Transverse colon (tissue), 4 donors: ENCODE measurements around the gene ANAPC10. TPM values are rescaled to one million over a fixed set of nuclear protein-coding genes. Genes with fewer than 3 reads are reported as not detected.

Experiments
- DNase-seq: peaks from one replicate; pipeline ENCODE4 v3.0.0-alpha.2; 2019
- H3K27ac ChIP-seq, 4 donors: fragments of 200-600 bp; sonication (generic); 2 replicates each; pipeline ENCODE4 v1.5.1; 2016 to 2018; ENCODE audit warnings: inconsistent platforms in 4 of 4
- H3K27me3 ChIP-seq: fragments of 200-600 bp; sonication (generic); 2 replicates; pipeline ENCODE4 v1.5.1; 2017; ENCODE audit warnings: inconsistent platforms
- H3K36me3 ChIP-seq, 4 donors: fragments of 200-600 bp; sonication (generic); 2 replicates each; pipeline ENCODE4 v1.5.1; 2017 to 2019; ENCODE audit warnings: inconsistent platforms in 4 of 4
- H3K4me1 ChIP-seq, 4 donors: fragments of 200-600 bp; sonication (generic); 2 replicates each; pipeline ENCODE4 v1.5.1; 2017 to 2020; ENCODE audit warnings: inconsistent platforms in 4 of 4
- H3K4me3 ChIP-seq, 4 donors: fragments of 200-600 bp; sonication (generic); 1 replicate in 1 of 4; 2 replicates in 3 of 4; pipeline versions ENCODE4 v1.5.1 to v1.6.1; 2017 to 2019; ENCODE audit warnings: inconsistent platforms in 4 of 4
- H3K9me3 ChIP-seq, 2 donors: fragments of 200-600 bp; sonication (generic); 2 replicates each; pipeline ENCODE4 v1.5.1; 2017 to 2019; ENCODE audit warnings: inconsistent platforms in 2 of 2
- CTCF ChIP-seq, 5 experiments: fragments of 200-600 bp in 3 of 5; fragments of 450-650 bp in 2 of 5; sonication (generic) in 3 of 5; IDR thresholded peaks; 1 replicate in 2 of 5; 2 replicates in 3 of 5; pipeline ENCODE4 v1.5.1; 2016 to 2017; ENCODE audit warnings: antibody characterized with exemption in 5 of 5, inconsistent platforms in 3 of 5, mild to moderate bottlenecking in 2 of 5, moderate library complexity in 1 of 5
- EP300 ChIP-seq: sonication (generic); formaldehyde crosslinking; IDR thresholded peaks from one replicate; pipeline ENCODE4 v1.6.1; 2017; ENCODE audit warnings: antibody characterized with exemption, low read depth
- POLR2A ChIP-seq: fragments of 450-650 bp; IDR thresholded peaks from one replicate; pipeline ENCODE4 v1.6.1; 2016; ENCODE audit warnings: antibody characterized with exemption, mild to moderate bottlenecking, moderate library complexity
- POLR2AphosphoS5 ChIP-seq, 3 donors: sonication (generic); formaldehyde crosslinking; IDR thresholded peaks; one replicate each; pipeline ENCODE4 v1.6.1; 2016; ENCODE audit warnings: antibody characterized with exemption in 3 of 3
- WGBS, 2 donors: methylation state at CpG; one replicate each; pipeline ENCODE4 v1.1.5; 2018; ENCODE audit warnings: low coverage in 1 of 2; 5-methylcytosine and 5-hydroxymethylcytosine counted together
- in situ Hi-C, 4 donors: fragments of 200-750 bp; cut with MboI; loops; one replicate each; pipeline versions ENCODE4 v1.15.0 to v1.15.1; 2017; ENCODE audit warnings: low sequenced_read_pairs in 3 of 4, low pct_ligation_motif_present in 1 of 4, low pct_unique_long_range_greater_than_20kb in 1 of 4
- intact Hi-C: fragments of 100-400 bp; cut with DNase I; formaldehyde crosslinking; loops from one replicate; pipeline ENCODE4 v1.15.1; 2023; ENCODE audit warnings: low total_unique reads
- total RNA-seq, 4 donors: library from RNA; depleted of rRNA; stranded (reverse); fragments of >200 nt; gene quantifications; one replicate each; pipeline ENCODE4 v1.1.0, GENCODE V29; 2016

Gene ANAPC10
- total RNA-seq, 4 donors from 2014 or later = 7.5 to 24.8 (median 15.4) TPM

GRCh38 chr4:145035494-145036136 lies 62.4 kb downstream of the ANAPC10 start:
- no peaks in the 10 kb centered on the region for H3K4me1 ChIP-seq
- intact Hi-C loops (no loop called here), in situ Hi-C loops (no loop called here)
- DNase-seq = no peak
- TF ChIP-seq CTCF (IDR thresholded peaks at IDR 0.05) = no peak
- no peak overlapping the region for H3K27ac ChIP-seq
- H3K36me3 ChIP-seq = peaks cover 0 to 12% (median 0%) of the 10 kb centered on the region in 4 donors
- whole genome bisulfite sequencing, 2 donors = 63 to 90% methylated on average over 2 of the region's 2 CpGs
- no peak overlapping the region for H3K4me3 ChIP-seq
- H3K9me3 ChIP-seq = no peaks in the 10 kb centered on the region
- no peaks in the 10 kb centered on the region for H3K27me3 ChIP-seq

- TF ChIP-seq POLR2A = no peak
- TF ChIP-seq CTCF (IDR thresholded peaks at IDR 0.05) = no peak
- TF ChIP-seq EP300 = no peak
- TF ChIP-seq POLR2AphosphoS5 (IDR thresholded peaks at IDR 0.05) = no peak
- intact Hi-C loops (no loop called here), in situ Hi-C loops (no loop called here)
- H3K9me3 ChIP-seq = no peaks in the 10 kb centered on the region
- DNase-seq = no peak
- WGBS, 2 donors = 92 to 100% methylated on average over 1 to 6 of the region's 6 CpGs
- H3K27me3 ChIP-seq = no peaks in the 10 kb centered on the region
- H3K27ac ChIP-seq = no peak overlapping the region
- H3K36me3 ChIP-seq = peaks cover 0 to 12% (median 0%) of the 10 kb centered on the region in 4 donors
- no peaks in the 10 kb centered on the region for H3K4me1 ChIP-seq
- H3K4me3 ChIP-seq = no peak overlapping the region
These were observed 63.2 kb downstream of the ANAPC10 start for GRCh38 chr4:145034727-145035211.

- H3K36me3 ChIP-seq = no peaks in the 10 kb centered on the region
- no peak overlapping the region for H3K27ac ChIP-seq
- TF ChIP-seq POLR2A = no peak
- no peak for TF ChIP-seq CTCF (IDR thresholded peaks at IDR 0.05)
- no peak for TF ChIP-seq POLR2AphosphoS5 (IDR thresholded peaks at IDR 0.05)
- TF ChIP-seq EP300 = no peak
- peaks cover 5 to 10% of the 10 kb centered on the region in 2 donors for H3K9me3 ChIP-seq
- H3K4me1 ChIP-seq = no peaks in the 10 kb centered on the region
- no peak overlapping the region for H3K4me3 ChIP-seq
- DNase-seq = no peak
- intact Hi-C loops (no loop called here), in situ Hi-C loops (no loop called here)
- 46 to 71% methylated on average over 1 of the region's 1 CpG for WGBS, 2 donors
- no peaks in the 10 kb centered on the region for H3K27me3 ChIP-seq
These were observed 78.7 kb downstream of the ANAPC10 start for GRCh38 chr4:145019346-145019745.

- H3K27ac ChIP-seq = no peak overlapping the region
- no peaks in the 10 kb centered on the region for H3K36me3 ChIP-seq
- DNase-seq = no peak
- H3K4me1 ChIP-seq = no peaks in the 10 kb centered on the region
- 100% methylated on average over 4 of the region's 4 CpGs; no CpG with 5 or more reads in 1 of the 2 donors for WGBS, 2 donors
- intact Hi-C loops = no loop called here
- H3K4me3 ChIP-seq = no peak overlapping the region
- no peaks in the 10 kb centered on the region for H3K27me3 ChIP-seq
- in situ Hi-C loops = no loop called here
- H3K9me3 ChIP-seq = no peaks in the 10 kb centered on the region
- TF ChIP-seq POLR2AphosphoS5 (IDR thresholded peaks at IDR 0.05) (no peak), EP300 (no peak), CTCF (IDR thresholded peaks at IDR 0.05) (no peak), POLR2A (no peak)
These were observed 83.6 kb downstream of the ANAPC10 start for GRCh38 chr4:145014365-145014764.
